Fibroblast of lung (primary cell): Measurements from ENCODE around the gene RETREG1.

Source experiments
- EZH2 ChIP-seq: IDR thresholded peaks from 2 replicates; pipeline ENCODE4 v1.5.1; 2012; ENCODE audit warnings: low read length, control low read depth, mild to moderate bottlenecking; ENCODE audit errors: missing control alignments
- TF ChIP-seq, protein P1 (sequence below), 2 donors: IDR thresholded peaks in 1 of 2; conservative IDR thresholded peaks in 1 of 2; 1 replicate in 1 of 2; 2 replicates in 1 of 2; pipeline ENCODE4 v1.5.1; 2011 to 2012; ENCODE audit warnings: low read length in 2 of 2, control low read depth in 1 of 2, inconsistent platforms in 1 of 2, low read depth in 1 of 2, mild to moderate bottlenecking in 1 of 2

DNA sequence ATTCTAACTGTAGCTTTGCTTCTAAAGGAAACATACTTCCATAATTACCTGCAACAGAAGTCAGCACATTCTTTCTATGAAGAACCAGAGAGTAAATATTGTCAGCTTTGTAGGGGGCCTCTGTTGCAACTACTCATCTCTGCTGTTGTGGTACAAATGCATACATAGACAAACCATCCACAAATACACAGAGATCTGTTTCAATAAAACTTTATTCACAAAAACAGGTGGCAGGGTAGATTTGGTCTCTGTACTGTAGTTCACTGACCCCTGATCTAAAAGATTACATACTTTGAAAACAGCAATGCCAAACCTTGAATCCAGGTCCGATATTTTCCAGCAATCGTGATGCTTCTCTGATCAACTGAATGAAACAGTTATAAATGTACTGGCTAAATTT is 44.9 kb upstream of the RETREG1 start:
- TF ChIP-seq, protein P1, sequence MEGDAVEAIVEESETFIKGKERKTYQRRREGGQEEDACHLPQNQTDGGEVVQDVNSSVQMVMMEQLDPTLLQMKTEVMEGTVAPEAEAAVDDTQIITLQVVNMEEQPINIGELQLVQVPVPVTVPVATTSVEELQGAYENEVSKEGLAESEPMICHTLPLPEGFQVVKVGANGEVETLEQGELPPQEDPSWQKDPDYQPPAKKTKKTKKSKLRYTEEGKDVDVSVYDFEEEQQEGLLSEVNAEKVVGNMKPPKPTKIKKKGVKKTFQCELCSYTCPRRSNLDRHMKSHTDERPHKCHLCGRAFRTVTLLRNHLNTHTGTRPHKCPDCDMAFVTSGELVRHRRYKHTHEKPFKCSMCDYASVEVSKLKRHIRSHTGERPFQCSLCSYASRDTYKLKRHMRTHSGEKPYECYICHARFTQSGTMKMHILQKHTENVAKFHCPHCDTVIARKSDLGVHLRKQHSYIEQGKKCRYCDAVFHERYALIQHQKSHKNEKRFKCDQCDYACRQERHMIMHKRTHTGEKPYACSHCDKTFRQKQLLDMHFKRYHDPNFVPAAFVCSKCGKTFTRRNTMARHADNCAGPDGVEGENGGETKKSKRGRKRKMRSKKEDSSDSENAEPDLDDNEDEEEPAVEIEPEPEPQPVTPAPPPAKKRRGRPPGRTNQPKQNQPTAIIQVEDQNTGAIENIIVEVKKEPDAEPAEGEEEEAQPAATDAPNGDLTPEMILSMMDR (conservative IDR thresholded peaks at IDR 0.05 in 1 of 2, IDR thresholded peaks at IDR 0.05 in 1 of 2; ENCODE audit: low read depth in 1 of 2, low read length in 2 of 2): no peak
- TF ChIP-seq EZH2: no peak
